NCI-H82 treated with DMSO at 0.1 percent for 48 hours (cell line): ENCODE measurements around the gene ZNF552.
A peak's percentile ranks its signal among the peaks of the same experiment; 100 is the strongest.

Source experiments
- DNase-seq: peaks from one replicate; lab custom pipeline; 2025; ENCODE audit not compliant: unreplicated experiment; lab: John Stamatoyannopoulos, UW

Gene ZNF552

DNA sequence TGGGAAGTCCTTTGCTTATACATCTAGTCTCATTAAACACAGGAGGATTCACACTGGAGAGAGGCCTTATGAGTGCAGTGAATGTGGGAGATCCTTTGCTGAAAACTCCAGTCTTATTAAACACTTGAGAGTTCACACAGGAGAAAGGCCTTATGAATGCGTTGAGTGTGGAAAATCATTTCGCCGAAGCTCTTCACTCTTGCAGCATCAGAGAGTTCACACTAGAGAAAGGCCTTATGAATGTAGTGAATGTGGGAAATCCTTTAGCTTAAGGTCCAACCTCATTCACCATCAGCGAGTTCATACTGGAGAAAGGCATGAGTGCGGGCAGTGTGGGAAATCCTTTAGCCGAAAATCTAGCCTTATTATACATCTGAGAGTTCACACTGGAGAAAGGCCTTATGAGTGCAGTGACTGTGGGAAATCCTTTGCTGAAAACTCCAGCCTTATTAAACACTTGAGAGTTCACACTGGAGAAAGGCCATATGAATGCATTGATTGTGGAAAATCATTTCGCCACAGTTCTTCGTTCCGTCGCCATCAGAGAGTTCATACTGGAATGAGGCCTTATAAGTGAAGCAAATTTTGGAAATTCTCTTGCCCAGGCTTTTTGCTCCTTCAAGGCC, 35.4 kb downstream of the ZNF552 start:
- no peak for DNase-seq

DNA sequence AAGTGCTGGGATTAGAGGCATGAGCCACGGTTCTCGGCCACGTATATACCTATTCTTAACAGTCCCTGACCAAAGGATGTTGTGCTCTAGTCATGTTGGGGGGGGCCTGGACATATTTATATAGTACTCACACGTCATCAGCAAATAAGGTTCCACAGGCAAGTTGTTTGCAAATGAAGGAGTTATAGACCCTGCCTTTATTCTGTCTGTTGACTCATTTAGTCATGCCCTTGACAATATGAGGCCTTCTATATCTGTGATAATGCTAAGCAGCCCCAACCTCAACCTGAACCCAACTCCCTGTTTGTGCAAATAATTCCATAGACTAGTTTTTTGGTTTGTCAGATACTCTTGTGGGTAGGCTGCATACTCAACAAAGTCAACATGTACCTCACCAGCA, 36.4 kb downstream of the ZNF552 start:
- no peak for DNase-seq

DNA sequence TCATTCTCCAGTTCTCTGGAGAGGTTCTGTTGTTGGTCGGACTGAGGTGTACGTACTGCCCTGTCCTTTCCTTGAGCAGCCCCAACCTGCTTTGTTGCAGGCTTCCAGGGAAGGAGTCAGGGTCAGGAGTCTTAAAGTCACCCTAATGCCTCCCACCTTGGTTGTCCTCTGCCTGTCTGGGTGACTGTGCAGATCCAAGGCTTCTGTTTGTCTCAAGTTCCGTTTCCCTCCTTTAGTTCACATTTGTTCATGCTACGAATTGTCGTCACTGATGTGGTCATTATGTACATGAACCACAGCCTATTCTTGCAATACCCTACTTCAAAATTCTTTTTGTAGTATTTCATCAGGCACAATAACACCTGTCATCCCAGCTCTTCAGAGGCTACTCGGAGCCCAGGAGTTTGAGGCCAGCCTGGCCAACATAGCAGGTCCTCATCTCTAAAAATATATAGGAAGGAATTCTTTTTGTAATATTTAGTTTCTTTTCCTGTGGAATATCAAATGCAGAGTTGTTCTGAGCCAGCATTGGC, 37.9 kb downstream of the ZNF552 start:
- no peak for DNase-seq

DNA sequence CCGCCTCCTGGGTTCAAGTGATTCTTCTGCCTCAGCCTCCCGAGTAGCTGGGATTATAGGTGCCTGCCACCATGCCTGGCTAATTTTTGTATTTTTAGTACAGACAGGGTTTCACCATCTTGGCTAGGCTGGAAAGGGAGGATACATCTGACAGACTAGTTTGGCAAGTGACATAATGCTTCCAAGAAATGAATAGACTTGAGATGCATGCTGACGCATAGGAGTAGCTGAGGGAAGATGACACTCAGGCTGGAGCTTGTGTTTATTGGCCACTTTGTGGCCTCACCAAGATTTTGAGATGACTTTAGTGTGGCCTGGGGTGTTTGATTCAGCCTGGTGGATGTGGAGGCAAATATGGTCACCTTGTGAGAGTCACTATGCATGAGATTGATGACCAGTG, 41.2 kb downstream of the ZNF552 start:
- DNase-seq: no peak

DNA sequence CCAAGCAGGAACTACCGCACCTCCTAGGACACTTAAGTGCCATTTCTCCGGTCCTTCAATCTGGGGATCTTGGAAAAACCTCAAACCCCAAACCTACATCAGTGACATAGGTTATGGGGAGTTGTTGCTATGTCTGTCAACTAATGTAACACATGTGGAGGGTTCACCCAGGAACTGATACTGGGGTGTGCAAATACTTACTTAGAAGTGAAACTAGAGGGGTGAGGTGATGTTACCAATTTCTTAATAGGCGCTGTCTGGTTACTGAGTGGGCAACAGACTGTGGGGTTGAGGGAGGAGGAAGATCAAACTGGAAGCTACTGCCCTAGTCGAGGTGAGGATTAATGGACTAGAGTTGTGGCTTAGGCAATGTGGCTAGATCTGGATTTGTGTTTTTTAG, 43.3 kb downstream of the ZNF552 start:
- no peak for DNase-seq

DNA sequence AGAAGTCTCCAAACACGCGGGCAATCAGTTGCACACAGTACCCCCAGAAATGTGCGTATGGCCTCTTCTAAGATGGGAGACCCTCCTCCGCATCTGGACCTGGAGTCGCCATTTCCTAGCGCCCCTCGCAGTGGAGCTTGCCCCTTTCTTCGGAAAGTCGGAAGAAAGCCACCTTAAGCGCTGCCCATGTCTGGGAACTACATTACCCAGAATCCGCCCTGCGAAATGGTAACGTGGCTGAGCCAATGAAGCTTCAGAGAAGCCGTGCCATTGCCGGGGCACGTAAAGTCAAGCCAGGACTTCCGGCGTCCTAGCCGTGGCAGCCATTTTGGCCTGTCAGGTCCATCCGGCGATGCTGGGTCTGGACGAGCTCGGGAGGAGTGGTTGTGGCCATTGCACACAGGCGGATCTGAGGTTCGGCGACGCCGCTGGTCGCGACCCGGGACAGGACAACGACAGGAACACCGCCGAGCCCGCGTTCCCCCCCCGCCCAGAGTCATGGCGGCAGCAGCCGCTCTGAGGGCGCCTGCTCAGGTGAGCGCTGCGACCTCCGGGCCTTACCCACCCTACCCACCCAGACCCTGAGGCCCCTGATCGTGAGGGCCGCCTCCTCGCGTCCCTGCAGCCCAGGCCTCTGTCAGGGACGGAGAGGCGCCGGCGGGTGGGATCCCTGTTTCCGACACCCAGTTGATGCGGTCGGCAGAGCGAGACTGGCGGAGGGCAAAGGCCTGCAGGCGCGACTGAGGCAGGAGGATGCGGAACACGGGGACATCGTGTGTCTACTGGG, 45.2 kb downstream of the ZNF552 start, which contains the start of gene ZNF586:
Gene ZNF586 (plus strand): TSS at position 332 of the 787 bp plus-strand sequence. CDS start 167 bp downstream, at position 499.
- DNase-seq: peak; percentile 54

DNA sequence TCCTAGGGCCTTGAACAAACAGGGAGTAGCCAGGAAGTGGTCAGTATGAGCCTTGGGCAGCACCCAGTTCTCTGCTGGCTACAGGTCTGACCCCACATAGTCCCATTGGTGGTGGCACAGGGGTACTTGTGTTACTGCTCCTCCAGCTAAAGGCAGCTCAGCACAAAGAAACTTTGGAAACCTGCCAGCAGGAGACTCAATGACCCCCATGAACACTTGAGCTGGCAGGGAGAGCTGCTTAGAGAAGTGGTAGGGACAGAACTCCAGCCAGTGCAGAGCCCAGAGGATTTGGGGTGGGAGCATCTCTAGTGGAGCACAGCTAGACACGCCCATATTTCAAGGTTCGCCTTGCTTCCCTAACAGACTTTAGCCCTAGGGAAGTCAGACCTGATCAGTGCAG, 55.6 kb downstream of the ZNF552 start:
- no peak for DNase-seq

DNA sequence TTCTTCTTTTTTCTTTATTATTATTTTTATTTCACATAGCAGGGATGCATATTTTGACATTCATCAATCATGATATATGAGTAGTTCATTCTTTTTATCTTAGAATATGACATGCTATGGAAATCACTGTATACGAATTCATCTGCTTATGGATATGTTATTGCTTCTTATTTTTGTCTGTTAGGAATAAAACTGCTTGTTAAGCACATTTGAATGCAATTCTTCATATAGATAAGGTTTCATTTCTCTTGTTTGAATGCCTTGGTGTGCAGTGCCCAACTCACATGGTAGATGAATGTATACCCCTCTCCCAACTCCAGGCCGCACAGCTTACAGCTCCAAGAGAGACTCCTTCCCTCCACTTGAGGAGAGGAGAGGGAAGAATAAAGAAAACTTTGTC, 56.8 kb downstream of the ZNF552 start:
- no peak for DNase-seq
